HepG2 (cell line): ENCODE results near the gene NPHP4. TPM values are rescaled to one million over a fixed set of nuclear protein-coding genes. Genes with fewer than 3 reads are reported as not detected.

ENCODE experiments used
- ATF3 ChIP-seq: sonication (generic); formaldehyde crosslinking; IDR thresholded peaks from 2 replicates; pipeline ENCODE4 v1.4.0; 2020; ENCODE audit warnings: missing genetic modification reagents
- BCL6 ChIP-seq: IDR thresholded peaks from 2 replicates; pipeline ENCODE4 v1.6.1; 2016; ENCODE audit warnings: missing genetic modification reagents, missing compliant biosample characterization
- CEBPB ChIP-seq: IDR thresholded peaks from 2 replicates; pipeline ENCODE4 v1.6.1; 2011; ENCODE audit warnings: low read depth, low read length, improper control_type of control experiment, borderline replicate concordance
- HHEX ChIP-seq: IDR thresholded peaks from 2 replicates; pipeline ENCODE4 v1.6.1; 2016; ENCODE audit warnings: control low read depth
- MEIS2 ChIP-seq: sonication (generic); formaldehyde crosslinking; IDR thresholded peaks from 2 replicates; pipeline ENCODE4 v1.9.0; 2021; ENCODE audit warnings: mild to moderate bottlenecking, missing genetic modification reagents
- MIXL1 ChIP-seq: IDR thresholded peaks from 2 replicates; pipeline ENCODE4 v1.6.1; 2016
- NFIB ChIP-seq: sonication (generic); formaldehyde crosslinking; IDR thresholded peaks from 2 replicates; pipeline ENCODE4 v1.9.0; 2021; ENCODE audit warnings: missing genetic modification reagents, mild to moderate bottlenecking, borderline replicate concordance
- NR2F1 ChIP-seq, 2 experiments: fragments of 450-650 bp in 1 of 2; formaldehyde crosslinking in 1 of 2; IDR thresholded peaks; 2 replicates each; pipeline versions ENCODE4 v1.5.0 to v1.6.1; 2016 to 2020; ENCODE audit warnings: mild to moderate bottlenecking in 1 of 2, missing compliant biosample characterization in 1 of 2, missing genetic modification reagents in 1 of 2, moderate library complexity in 1 of 2
- RBM22 ChIP-seq: fragments of 200-400 bp; formaldehyde crosslinking; optimal IDR thresholded peaks from 2 replicates; pipeline ENCODE3; 2017; ENCODE audit warnings: mild to moderate bottlenecking, low read length, moderate library complexity
- RFX3 ChIP-seq: IDR thresholded peaks from 2 replicates; pipeline ENCODE4 v1.6.1; 2016; ENCODE audit warnings: missing biosample characterization, missing genetic modification reagents
- SRSF1 ChIP-seq: fragments of 200-400 bp; formaldehyde crosslinking; optimal IDR thresholded peaks from 2 replicates; pipeline ENCODE3; 2017; ENCODE audit warnings: mild to moderate bottlenecking, low read depth, low read length, moderate library complexity
- TBL1XR1 ChIP-seq: fragments of 150-350 bp; IDR thresholded peaks from 2 replicates; pipeline ENCODE4 v1.6.1; 2014; ENCODE audit warnings: borderline replicate concordance, low read length; ENCODE audit not compliant: partially characterized antibody
- ZBTB14 ChIP-seq: sonication (generic); formaldehyde crosslinking; IDR thresholded peaks from 2 replicates; pipeline ENCODE4 v1.4.0; 2020; ENCODE audit warnings: missing genetic modification reagents
- ZBTB26 ChIP-seq: IDR thresholded peaks from 2 replicates; pipeline ENCODE4 v1.6.1; 2016; ENCODE audit warnings: missing compliant biosample characterization, missing genetic modification reagents, borderline replicate concordance
- ZBTB3 ChIP-seq: sonication (generic); formaldehyde crosslinking; IDR thresholded peaks from 2 replicates; pipeline ENCODE4 v1.4.0; 2020; ENCODE audit warnings: low read depth, mild to moderate bottlenecking, moderate library complexity, missing genetic modification reagents, borderline replicate concordance
- ZNF224 ChIP-seq: sonication (generic); formaldehyde crosslinking; IDR thresholded peaks from 2 replicates; pipeline ENCODE4 v1.5.0; 2020; ENCODE audit warnings: mild to moderate bottlenecking, missing genetic modification reagents
- ZNF251 ChIP-seq: sonication (generic); formaldehyde crosslinking; IDR thresholded peaks from 2 replicates; pipeline ENCODE4 v1.9.0; 2021; ENCODE audit warnings: mild to moderate bottlenecking, missing genetic modification reagents
- ZNF329 ChIP-seq: sonication (generic); formaldehyde crosslinking; IDR thresholded peaks from 2 replicates; pipeline ENCODE4 v1.9.0; 2021; ENCODE audit warnings: low read depth, mild to moderate bottlenecking, missing genetic modification reagents
- ZNF570 ChIP-seq: sonication (generic); formaldehyde crosslinking; IDR thresholded peaks from 2 replicates; pipeline ENCODE4 v1.4.0; 2020; ENCODE audit warnings: mild to moderate bottlenecking, missing genetic modification reagents, borderline replicate concordance
- ZNF576 ChIP-seq: sonication (generic); formaldehyde crosslinking; IDR thresholded peaks from 2 replicates; pipeline ENCODE4 v1.4.0; 2020; ENCODE audit warnings: mild to moderate bottlenecking, missing genetic modification reagents
- ZNF597 ChIP-seq: sonication (generic); formaldehyde crosslinking; IDR thresholded peaks from 2 replicates; pipeline ENCODE4 v1.5.0; 2020; ENCODE audit warnings: missing genetic modification reagents
- ZNF674 ChIP-seq: sonication (generic); formaldehyde crosslinking; IDR thresholded peaks from 2 replicates; pipeline ENCODE4 v1.5.0; 2020; ENCODE audit warnings: low read depth, mild to moderate bottlenecking, missing genetic modification reagents
- ZNF747 ChIP-seq: sonication (generic); formaldehyde crosslinking; IDR thresholded peaks from 2 replicates; pipeline ENCODE4 v1.8.1; 2023; ENCODE audit warnings: missing genetic modification reagents, mild to moderate bottlenecking, borderline replicate concordance
- ZNF761 ChIP-seq: sonication (generic); formaldehyde crosslinking; conservative IDR thresholded peaks from 2 replicates; pipeline ENCODE4 v1.4.0; 2020; ENCODE audit warnings: mild to moderate bottlenecking, missing genetic modification reagents
- ZNF781 ChIP-seq: sonication (generic); formaldehyde crosslinking; IDR thresholded peaks from 2 replicates; pipeline ENCODE4 v1.5.1; 2020; ENCODE audit warnings: borderline replicate concordance, mild to moderate bottlenecking, missing genetic modification reagents; ENCODE audit errors: not compliant biosample characterization
- ZSCAN21 ChIP-seq: sonication (generic); formaldehyde crosslinking; IDR thresholded peaks from 2 replicates; pipeline ENCODE4 v1.8.0; 2022; ENCODE audit warnings: mild to moderate bottlenecking, missing genetic modification reagents, moderate library complexity, borderline replicate concordance
- polyA plus RNA-seq, 8 experiments: library from polyadenylated mRNA; depleted of rRNA in 3 of 8; stranded (reverse) in 7 of 8; unstranded in 1 of 8; fragments of >200 nt; fragmentation: Illumina TruSeq in 4 of 8; extraction: Trizol in 4 of 8; gene quantifications; 2 replicates each; pipeline versions ENCODE4 v1.2.1 to v1.2.3, GENCODE V29; 2011 to 2016; ENCODE audit warnings: low read depth in 4 of 8, missing spikeins in 1 of 8, mixed read lengths in 1 of 8; ENCODE audit not compliant: insufficient read depth in 1 of 8
- total RNA-seq, 5 experiments: library from RNA; depleted of rRNA; stranded (reverse); fragments of >200 nt; fragmentation: Illumina TruSeq; extraction: Trizol; gene quantifications; 2 replicates each; pipeline ENCODE4 v1.2.3, GENCODE V29; 2016; ENCODE audit warnings: low read depth in 1 of 5

NPHP4 gene
- total and polyA plus RNA-seq, 2 of the 13 experiments (the other 11 are each of a cell fraction or from before 2014, with no cell fraction given) = 4.4 to 6.8 TPM

GRCh38 chr1:5955479-5955977 is 36.7 kb downstream of the NPHP4 start (continued):
- TF ChIP-seq ZNF576 (no peak), ATF3 (CRISPR knock-in tag) (peak; percentile 59; the same call in 1 of the 2 replicates), RFX3 (CRISPR knock-in tag) (no peak), ZNF674 (CRISPR knock-in tag) (no peak), NFIB (no peak), SRSF1 (no peak), ZNF251 (CRISPR knock-in tag) (no peak), ZNF570 (CRISPR knock-in tag) (no peak), ZBTB3 (no peak), NR2F1 (CRISPR knock-in tag; IDR thresholded peaks at IDR 0.05) (no peak), MEIS2 (CRISPR knock-in tag) (0 out of 2 replicates have a peak, but pooled peaks have one; percentile 75), ZNF224 (CRISPR knock-in tag) (no peak), ZNF781 (CRISPR knock-in tag) (no peak), RBM22 (no peak), ZNF761 (CRISPR knock-in tag) (no peak), ZBTB14 (no peak), ZNF597 (CRISPR knock-in tag) (no peak), ZSCAN21 (CRISPR knock-in tag) (no peak), BCL6 (CRISPR knock-in tag) (peak; percentile 85), ZNF329 (no peak), ZBTB26 (CRISPR knock-in tag) (no peak), ZNF747 (CRISPR knock-in tag) (no peak), TBL1XR1 (no peak), CEBPB (peak; percentile 99), HHEX (no peak), MIXL1 (CRISPR knock-in tag) (peak; percentile 65; the same call in 1 of the 2 replicates)
